IMR-90 (cell line): ENCODE results near the gene DTX3. TPM values are rescaled to one million over a fixed set of nuclear protein-coding genes. Genes with fewer than 3 reads are reported as not detected.

Experiments
- ATAC-seq: fragments of 200-7000 bp; cut with Tn5 transposase; 2 replicates; pipeline ENCODE4 v1.9.1; 2020; ENCODE audit warnings: low read depth, mild to moderate bottlenecking, moderate library complexity
- BruUV-seq: library from RNA; stranded (reverse); fragments of 400-500 nt; replicated peaks from 2 replicates; lab custom pipeline; 2021; lab: Mats Ljungman, UMichigan
- CTCF ChIA-PET: fragments of 300-600 bp; formaldehyde crosslinking; extraction: SDS; loops from one replicate; lab custom pipeline; 2021; ENCODE audit warnings: antibody characterized with exemption; lab: Yijun Ruan, JAX
- POLR2A ChIA-PET: fragments of 300-600 bp; sonication (Branson Sonifier 250); formaldehyde crosslinking; loops from one replicate; lab custom pipeline; 2022; ENCODE audit warnings: antibody characterized with exemption; ENCODE audit not compliant: unreplicated experiment; lab: Charles Lee
- DNase-seq: peaks from one replicate; pipeline ENCODE4 v3.0.0; 2013
- H2AFZ ChIP-seq: replicated peaks from 2 replicates; pipeline ENCODE3; 2013; ENCODE audit warnings: low read length, mild to moderate bottlenecking; ENCODE audit not compliant: poor library complexity
- H2AK5ac ChIP-seq: 2 replicates; pipeline ENCODE4 v1.6.1; 2013; ENCODE audit warnings: low read depth, low read length, inconsistent platforms
- H2AK9ac ChIP-seq: replicated peaks from 2 replicates; pipeline ENCODE3; 2013; ENCODE audit warnings: mild to moderate bottlenecking, low read depth, low read length, moderate library complexity; ENCODE audit not compliant: poor library complexity
- H2BK120ac ChIP-seq: 2 replicates; pipeline ENCODE4 v1.6.1; 2013; ENCODE audit warnings: low read depth, low read length, inconsistent platforms
- H2BK15ac ChIP-seq: 3 replicates; pipeline ENCODE4 v1.6.1; 2013; ENCODE audit warnings: low read depth, low read length, inconsistent platforms
- H2BK20ac ChIP-seq: 2 replicates; pipeline ENCODE4 v1.6.1; 2013; ENCODE audit warnings: low read depth, mild to moderate bottlenecking, inconsistent platforms, low read length, moderate library complexity
- H2BK5ac ChIP-seq: 2 replicates; pipeline ENCODE4 v1.6.1; 2013; ENCODE audit warnings: mild to moderate bottlenecking, low read depth, low read length, inconsistent platforms; ENCODE audit not compliant: poor library complexity, severe bottlenecking
- H3K14ac ChIP-seq: replicated peaks from 2 replicates; pipeline ENCODE4 v1.6.1; 2013; ENCODE audit warnings: low read depth, low read length, inconsistent platforms
- H3K18ac ChIP-seq: 2 replicates; pipeline ENCODE4 v1.6.1; 2013; ENCODE audit warnings: low read depth, low read length, control low read depth
- H3K23ac ChIP-seq: 2 replicates; pipeline ENCODE4 v1.6.1; 2013; ENCODE audit warnings: low read depth, low read length, inconsistent platforms
- H3K27ac ChIP-seq: 2 replicates; pipeline ENCODE4 v1.5.1; 2013; ENCODE audit warnings: mild to moderate bottlenecking, control low read depth, low read length; ENCODE audit not compliant: insufficient read depth
- H3K27me3 ChIP-seq: 2 replicates; pipeline ENCODE4 v1.6.1; 2013; ENCODE audit warnings: low read length; ENCODE audit not compliant: control insufficient read depth, insufficient read depth
- H3K36me3 ChIP-seq: 2 replicates; pipeline ENCODE4 v1.6.1; 2013; ENCODE audit warnings: low read length, mixed read lengths; ENCODE audit not compliant: control insufficient read depth, insufficient read depth
- H3K4ac ChIP-seq: 2 replicates; pipeline ENCODE4 v1.6.1; 2013; ENCODE audit warnings: low read depth, low read length, inconsistent platforms
- H3K4me1 ChIP-seq: 2 replicates; pipeline ENCODE4 v1.6.1; 2013; ENCODE audit warnings: low read length, mixed read lengths; ENCODE audit not compliant: control insufficient read depth, insufficient read depth
- H3K4me2 ChIP-seq: 2 replicates; pipeline ENCODE4 v1.6.1; 2013; ENCODE audit warnings: low read depth, mild to moderate bottlenecking, control low read depth, low read length, moderate library complexity
- H3K4me3 ChIP-seq: 2 replicates; pipeline ENCODE4 v1.5.1; 2013; ENCODE audit warnings: low read depth, mild to moderate bottlenecking, control low read depth, low read length, moderate library complexity; ENCODE audit not compliant: insufficient read depth
- H3K56ac ChIP-seq: 2 replicates; pipeline ENCODE4 v1.6.1; 2013; ENCODE audit warnings: low read length, inconsistent platforms; ENCODE audit not compliant: insufficient read depth; ENCODE audit errors: extremely low read depth
- H3K79me1 ChIP-seq, 2 experiments: 2 replicates each; pipeline ENCODE4 v1.6.1; 2013; ENCODE audit warnings: low read length in 2 of 2, inconsistent platforms in 1 of 2, low read depth in 1 of 2
- H3K9ac ChIP-seq: 2 replicates; pipeline ENCODE4 v1.6.1; 2013; ENCODE audit warnings: low read depth, low read length, control low read depth
- H3K9me1 ChIP-seq: 2 replicates; pipeline ENCODE4 v1.6.1; 2013; ENCODE audit warnings: low read length, inconsistent platforms; ENCODE audit not compliant: insufficient read depth
- H3K9me3 ChIP-seq: 2 replicates; pipeline ENCODE4 v1.6.1; 2013; ENCODE audit warnings: low read length; ENCODE audit not compliant: control insufficient read depth, insufficient read depth
- H4K20me1 ChIP-seq: 2 replicates; pipeline ENCODE4 v1.6.1; 2013; ENCODE audit warnings: low read length, inconsistent platforms; ENCODE audit not compliant: insufficient read depth
- H4K5ac ChIP-seq: 2 replicates; pipeline ENCODE4 v1.6.1; 2013; ENCODE audit warnings: mild to moderate bottlenecking, low read depth, low read length, control low read depth
- H4K8ac ChIP-seq, 2 experiments: 2 replicates each; pipeline ENCODE4 v1.6.1; 2013; ENCODE audit warnings: low read depth in 2 of 2, low read length in 2 of 2, control low read depth in 1 of 2, inconsistent platforms in 1 of 2
- H4K91ac ChIP-seq: 2 replicates; pipeline ENCODE4 v1.6.1; 2013; ENCODE audit warnings: low read depth, low read length, inconsistent platforms; ENCODE audit not compliant: insufficient read depth
- BHLHE40 ChIP-seq: fragments of 150-350 bp; IDR thresholded peaks from 2 replicates; pipeline ENCODE4 v1.6.1; 2016; ENCODE audit warnings: mild to moderate bottlenecking, low read depth, low read length
- WGBS, 2 experiments: methylation state at CpG; one replicate each; pipeline versions ENCODE4 v1.1.5 to v1.1.7; 2013; ENCODE audit warnings: missing lambda C conversion rate in 2 of 2; ENCODE audit not compliant: insufficient read length in 1 of 2; ENCODE audit errors: extremely low coverage in 2 of 2; 5-methylcytosine and 5-hydroxymethylcytosine counted together
- dilution Hi-C: fragments of 300-500 bp; cut with HindIII; formaldehyde crosslinking; loops from one replicate; pipeline ENCODE4 v1.14.3; 2018; ENCODE audit warnings: low sequenced_read_pairs; ENCODE audit not compliant: unreplicated experiment
- in situ Hi-C: fragments of 300-500 bp; cut with MboI; formaldehyde crosslinking; loops from 3 replicates; pipeline ENCODE4 v1.14.3; 2019; ENCODE audit warnings: low sequenced_read_pairs, inconsistent platforms, mixed read lengths
- intact Hi-C: fragments of 100-400 bp; cut with micrococcal nuclease; formaldehyde crosslinking; loops from 2 replicates; pipeline ENCODE4 v1.10.0; 2022
- polyA plus RNA-seq, 3 experiments: library from polyadenylated mRNA; depleted of rRNA; stranded (reverse); fragments of >200 nt; gene quantifications; 2 replicates each; pipeline ENCODE4 v1.2.3, GENCODE V29; 2012; ENCODE audit warnings: low replicate concordance in 1 of 3
- total RNA-seq: library from RNA; depleted of rRNA; stranded (reverse); fragments of >200 nt; gene quantifications from 2 replicates; pipeline ENCODE4 v1.2.3, GENCODE V29; 2012

DTX3 gene
- total and polyA plus RNA-seq, 2 of the 4 experiments (the other 2 are of a cell fraction), result 2.9 to 14.6 TPM

DNA sequence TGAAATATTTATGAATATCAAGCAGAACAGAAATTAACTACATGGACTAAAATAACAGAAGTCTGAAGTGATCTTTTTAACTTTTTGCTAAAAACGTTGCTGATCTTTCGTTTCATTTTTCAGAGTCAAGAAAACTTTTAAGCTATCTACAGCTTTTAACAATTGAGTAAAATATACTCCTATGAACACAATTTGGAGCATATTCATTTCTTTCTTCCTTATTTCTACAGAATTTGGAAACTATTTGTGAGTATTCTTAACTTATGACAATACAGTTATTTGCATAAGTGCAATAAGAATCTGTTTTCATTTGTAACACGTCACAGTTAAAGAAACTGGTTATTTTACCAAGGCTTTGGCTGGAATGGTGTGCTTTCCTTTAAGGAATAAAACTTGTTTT is 49.4 kb downstream of the DTX3 start:
- no peak overlapping the region for H3K9ac ChIP-seq
- no peaks in the 10 kb centered on the region for H3K79me1 ChIP-seq
- no peaks in the 10 kb centered on the region for H3K9me3 ChIP-seq
- H2BK120ac ChIP-seq, result no peak overlapping the region
- no peak overlapping the region for H3K23ac ChIP-seq
- ATAC-seq (no peak), DNase-seq (no peak)
- H3K27me3 ChIP-seq, result peaks cover 5% of the 10 kb centered on the region; the same call in 1 of the 2 replicates
- H2BK15ac ChIP-seq, result no peak overlapping the region
- H3K4ac ChIP-seq, result no peak overlapping the region
- H4K20me1 ChIP-seq, result no peaks in the 10 kb centered on the region
- no peak overlapping the region for H3K4me3 ChIP-seq
- no peak overlapping the region for H2BK5ac ChIP-seq
- no peak overlapping the region for H2AFZ ChIP-seq
- H2AK9ac ChIP-seq, result no peak overlapping the region
- H2AK5ac ChIP-seq, result no peak overlapping the region
- intact Hi-C loops, result no loop called here
- no peak overlapping the region for H4K5ac ChIP-seq
- H4K91ac ChIP-seq, result no peak overlapping the region
- H2BK20ac ChIP-seq, result no peak overlapping the region
- H4K8ac ChIP-seq, result no peak overlapping the region
- H3K4me1 ChIP-seq, result no peaks in the 10 kb centered on the region
- no peak for TF ChIP-seq BHLHE40
- no peaks in the 10 kb centered on the region for H3K36me3 ChIP-seq
- no peak overlapping the region for H3K56ac ChIP-seq
- no peak overlapping the region for H3K14ac ChIP-seq
- ChIA-PET CTCF (no interaction called here), POLR2A (no interaction called here)
- BruUV-seq, result no TSS peak
- in situ Hi-C loops, result no loop called here
- no peaks in the 10 kb centered on the region for H3K9me1 ChIP-seq
- no peak overlapping the region for H3K27ac ChIP-seq
- no CpG with 5 or more reads among the region's 3 CpGs for WGBS, 2 experiments
- no peak overlapping the region for H3K4me2 ChIP-seq
- no peak overlapping the region for H3K18ac ChIP-seq
- dilution Hi-C loops, result loop anchor here (25.0 kb wide), 1 partner anchor 92 kb away; the partner anchor contains the start of gene KIF5A
